SK-N-MC (cell line): Measurements from ENCODE around the gene MON2.

Source experiments
- EZH2 ChIP-seq: fragments of 200-600 bp; sonication (generic); IDR thresholded peaks from one replicate; pipeline ENCODE4 v1.6.1; 2017; ENCODE audit warnings: antibody characterized with exemption
- FOXP2 ChIP-seq: optimal IDR thresholded peaks from 2 replicates; pipeline ENCODE3; 2011; ENCODE audit warnings: mild to moderate bottlenecking, moderate library complexity; ENCODE audit not compliant: insufficient read depth; ENCODE audit errors: extremely low read length, control extremely low read depth
- POLR2AphosphoS5 ChIP-seq: IDR thresholded peaks from 2 replicates; pipeline ENCODE4 v1.6.1; 2012; ENCODE audit warnings: mild to moderate bottlenecking, low read depth, low read length, borderline replicate concordance

- TF ChIP-seq EZH2 = no peak
- no peak for TF ChIP-seq POLR2AphosphoS5
- TF ChIP-seq FOXP2 = no peak
Observed at GRCh38 chr12:62519043-62519442, 52.4 kb downstream of the MON2 start.
